Measurements from ENCODE around the gene MKI67. TPM values are rescaled to one million over a fixed set of nuclear protein-coding genes. Genes with fewer than 3 reads are reported as not detected.

The MKI67 gene
- total and polyA plus RNA-seq, 2 experiments from 2014 or later: 7.9 to 63.6 TPM

- Histone ChIP-seq H3K4me3 (no peak overlapping the region), H3K27ac (no peak overlapping the region), H3K36me3 (no peaks in the 10 kb centered on the region), H3K9me3 (ENCODE audit: low read depth) (no peaks in the 10 kb centered on the region), H3K27me3 (no peaks in the 10 kb centered on the region), H3K4me1 (ENCODE audit: low read depth) (peaks cover 24% of the 10 kb centered on the region)
- no peak for DNase-seq (ENCODE audit: low read depth in 1 of 2, low spot score in 1 of 2)
- no peak for TF ChIP-seq CTCF (IDR thresholded peaks at IDR 0.05; ENCODE audit: low read depth, low read length)
These were observed 68.0 kb downstream of the MKI67 start for GRCh38 chr10:128058106-128058749.

- DNase-seq (ENCODE audit: low read depth in 1 of 2, low spot score in 1 of 2): no peak
- Histone ChIP-seq H3K4me1 (ENCODE audit: low read depth) (peaks cover 8% of the 10 kb centered on the region), H3K9me3 (ENCODE audit: low read depth) (no peaks in the 10 kb centered on the region), H3K36me3 (no peaks in the 10 kb centered on the region), H3K27ac (no peak overlapping the region), H3K27me3 (no peaks in the 10 kb centered on the region), H3K4me3 (no peak overlapping the region)
- TF ChIP-seq CTCF (IDR thresholded peaks at IDR 0.05; ENCODE audit: low read depth, low read length): no peak
These were observed 69.7 kb downstream of the MKI67 start for GRCh38 chr10:128056303-128057050.

GRCh38 chr10:128055061-128055868, 71.0 kb downstream of the MKI67 start:
- DNase-seq (ENCODE audit: low read depth in 1 of 2, low spot score in 1 of 2): no peak
- H3K27ac ChIP-seq: no peak overlapping the region
- H3K36me3 ChIP-seq: no peaks in the 10 kb centered on the region
- no peaks in the 10 kb centered on the region for H3K9me3 ChIP-seq (ENCODE audit: low read depth)
- peaks cover 8% of the 10 kb centered on the region for H3K4me1 ChIP-seq (ENCODE audit: low read depth)
- no peak overlapping the region for H3K4me3 ChIP-seq
- TF ChIP-seq CTCF (IDR thresholded peaks at IDR 0.05; ENCODE audit: low read depth, low read length): no peak
- H3K27me3 ChIP-seq: no peaks in the 10 kb centered on the region

- no peak for DNase-seq (ENCODE audit: low read depth in 1 of 2, low spot score in 1 of 2)
- no peak overlapping the region for H3K27ac ChIP-seq
- H3K4me3 ChIP-seq: no peak overlapping the region
- TF ChIP-seq CTCF (IDR thresholded peaks at IDR 0.05; ENCODE audit: low read depth, low read length): no peak
- no peaks in the 10 kb centered on the region for H3K36me3 ChIP-seq
- H3K9me3 ChIP-seq (ENCODE audit: low read depth): no peaks in the 10 kb centered on the region
- no peaks in the 10 kb centered on the region for H3K27me3 ChIP-seq
- peaks cover 11% of the 10 kb centered on the region for H3K4me1 ChIP-seq (ENCODE audit: low read depth)
These were observed 71.9 kb downstream of the MKI67 start for GRCh38 chr10:128054163-128054970.

- Histone ChIP-seq H3K4me1 (ENCODE audit: low read depth) (peaks cover 14% of the 10 kb centered on the region), H3K9me3 (ENCODE audit: low read depth) (no peaks in the 10 kb centered on the region), H3K27me3 (no peaks in the 10 kb centered on the region), H3K4me3 (no peak overlapping the region), H3K27ac (no peak overlapping the region), H3K36me3 (no peaks in the 10 kb centered on the region)
- no peak for TF ChIP-seq CTCF (IDR thresholded peaks at IDR 0.05; ENCODE audit: low read depth, low read length)
- DNase-seq (ENCODE audit: low read depth in 1 of 2, low spot score in 1 of 2): no peak
These were observed 72.9 kb downstream of the MKI67 start for GRCh38 chr10:128053356-128053755.

Measured in cardiac muscle cell (in vitro differentiated cells and primary cell).